HG03135 (cell line): ENCODE data around the gene TMTC2.
A peak's percentile ranks its signal among the peaks of the same experiment; 100 is the strongest.

Source experiments
- ATAC-seq: cut with Tn5 transposase; IDR thresholded peaks from one replicate; pipeline ENCODE4 v1.9.1; 2021; ENCODE audit warnings: mild to moderate bottlenecking, moderate library complexity; ENCODE audit not compliant: unreplicated experiment

TMTC2 gene

DNA sequence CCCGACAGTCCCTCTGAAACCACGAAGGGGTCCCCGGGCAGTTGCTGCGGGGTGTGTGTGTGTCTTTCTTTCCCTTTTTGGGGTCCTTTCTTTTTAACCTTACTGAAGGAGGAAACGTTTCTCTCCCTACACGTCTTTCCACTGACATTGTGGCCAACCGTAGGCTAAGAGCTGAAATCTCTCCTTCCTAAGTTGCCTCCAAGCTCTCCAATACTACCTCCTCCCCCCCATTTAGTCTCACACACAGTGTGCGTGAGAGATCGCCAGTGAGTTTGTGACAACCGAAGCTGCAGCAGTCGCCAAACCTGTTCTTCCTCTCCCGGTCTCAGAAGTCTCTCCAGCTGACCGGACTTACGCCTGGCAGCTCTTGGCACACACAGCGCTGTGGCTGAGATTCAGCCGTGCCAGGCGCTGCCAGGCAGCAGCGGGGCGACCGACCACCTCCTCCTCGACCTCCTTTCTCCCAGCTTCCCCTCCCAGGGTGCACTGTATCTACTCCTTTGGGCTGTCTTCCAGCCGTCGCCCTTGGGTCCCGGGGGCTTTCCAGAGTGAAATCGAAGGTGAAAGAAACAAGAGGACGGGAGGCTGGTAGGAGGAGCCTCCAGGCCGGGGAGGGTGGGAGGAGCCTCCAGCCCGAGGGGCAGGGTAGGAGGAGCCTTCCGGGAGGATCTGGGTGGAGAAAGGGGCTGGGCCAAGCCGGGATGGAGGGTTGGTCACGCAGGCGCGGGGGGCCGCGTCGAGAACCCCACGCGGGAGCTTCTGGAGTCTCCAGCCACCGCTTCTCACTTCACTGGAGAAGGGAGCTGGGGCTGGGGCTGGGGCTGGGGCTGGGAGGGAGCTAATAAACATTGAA is at the start of gene TMTC2:
Gene TMTC2 (plus strand): TSS at position 739 of the 853 bp plus-strand sequence.
- peak; percentile 83 for ATAC-seq

DNA sequence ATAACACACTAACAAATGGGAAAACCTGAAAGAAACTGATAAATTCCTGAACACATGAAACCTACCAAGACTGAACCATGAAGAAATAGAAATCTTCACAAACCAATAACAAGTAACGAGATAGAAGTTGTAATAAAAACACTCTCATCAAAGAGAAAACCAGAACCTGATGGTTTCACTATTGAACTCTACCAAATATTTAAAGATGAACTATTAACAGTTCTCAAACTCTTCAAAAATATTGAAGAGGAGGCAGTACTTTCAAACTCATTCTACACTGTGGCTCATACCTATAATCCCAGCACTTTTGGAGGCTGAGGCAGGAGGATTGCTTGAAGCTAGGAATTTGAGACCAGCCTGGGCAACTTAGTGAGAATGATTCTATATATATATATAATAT is 48.4 kb upstream of the TMTC2 start:
- ATAC-seq = no peak

DNA sequence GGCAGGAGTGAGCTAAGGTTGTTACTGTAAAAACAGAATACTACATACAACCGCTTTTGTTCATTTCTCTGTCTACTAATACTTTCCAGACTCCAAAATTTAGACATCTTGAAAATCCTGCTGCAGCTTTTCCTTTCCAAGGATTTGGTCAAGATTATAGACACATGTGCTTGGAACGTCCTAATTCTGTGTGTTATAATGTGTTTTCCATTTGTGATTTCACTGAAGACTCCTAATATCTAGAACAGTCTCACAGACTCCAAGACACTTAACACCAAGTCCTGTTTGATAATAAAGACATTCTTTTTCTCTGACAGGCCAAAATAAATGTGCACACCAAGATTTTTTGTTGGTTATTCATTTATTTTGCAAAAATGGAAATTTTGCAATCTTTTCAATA is 41.8 kb upstream of the TMTC2 start:
- ATAC-seq = no peak

- no peak for ATAC-seq
Observed at GRCh38 chr12:82645414-82645813, 41.3 kb upstream of the TMTC2 start.

DNA sequence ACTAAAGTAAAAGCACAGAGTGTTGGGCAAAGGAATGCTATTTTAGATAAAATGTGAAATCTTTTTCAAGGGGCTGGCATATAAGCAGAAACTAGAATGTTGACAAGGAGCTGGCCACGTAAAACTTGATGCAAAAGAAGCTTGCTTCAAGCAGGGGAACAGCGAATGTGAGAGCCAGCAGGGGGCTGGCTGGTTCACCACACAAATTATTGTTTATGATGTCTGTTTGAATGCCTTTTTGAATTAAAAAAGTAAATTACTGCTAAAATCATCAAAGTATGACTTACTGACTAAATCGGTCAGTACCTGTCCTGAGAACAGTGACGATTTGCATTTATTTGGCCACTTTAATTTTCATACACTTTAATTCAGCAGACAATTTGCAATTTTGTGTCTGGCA is 38.9 kb upstream of the TMTC2 start:
- ATAC-seq = no peak

- ATAC-seq = no peak
Observed at GRCh38 chr12:82648259-82648909, 38.3 kb upstream of the TMTC2 start.

- peak; percentile 81 for ATAC-seq
Observed at GRCh38 chr12:82650627-82651337, 35.9 kb upstream of the TMTC2 start.

- no peak for ATAC-seq
Observed at GRCh38 chr12:82651489-82651888, 35.2 kb upstream of the TMTC2 start.

GRCh38 chr12:82652071-82652470 is 34.6 kb upstream of the TMTC2 start:
- ATAC-seq = no peak

DNA sequence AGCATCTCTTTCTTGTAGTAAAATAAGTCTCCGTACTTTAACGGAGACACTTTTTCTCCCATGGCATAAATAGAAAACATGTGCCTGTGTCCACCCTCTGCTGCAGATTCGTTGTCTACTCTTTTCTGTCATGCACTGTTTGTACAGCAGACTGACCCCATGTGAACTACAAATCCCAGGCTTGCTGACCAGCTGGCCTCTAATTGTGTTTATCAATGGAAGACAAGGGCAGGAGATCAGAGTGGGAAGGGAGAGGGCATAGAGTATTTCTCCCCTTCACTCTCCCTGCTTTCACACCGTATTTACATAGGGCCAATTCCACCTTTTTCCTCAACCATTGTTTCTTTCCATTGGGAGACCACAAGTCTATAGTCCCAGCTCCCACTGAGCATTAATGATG is 31.0 kb upstream of the TMTC2 start:
- ATAC-seq = no peak

GRCh38 chr12:82659343-82660207 is 27.1 kb upstream of the TMTC2 start:
- ATAC-seq = no peak

GRCh38 chr12:82660541-82661325 is 26.0 kb upstream of the TMTC2 start:
- no peak for ATAC-seq

GRCh38 chr12:82663893-82664292 is 22.8 kb upstream of the TMTC2 start:
- ATAC-seq = no peak

GRCh38 chr12:82665142-82665923 is 21.4 kb upstream of the TMTC2 start:
- ATAC-seq = no peak

DNA sequence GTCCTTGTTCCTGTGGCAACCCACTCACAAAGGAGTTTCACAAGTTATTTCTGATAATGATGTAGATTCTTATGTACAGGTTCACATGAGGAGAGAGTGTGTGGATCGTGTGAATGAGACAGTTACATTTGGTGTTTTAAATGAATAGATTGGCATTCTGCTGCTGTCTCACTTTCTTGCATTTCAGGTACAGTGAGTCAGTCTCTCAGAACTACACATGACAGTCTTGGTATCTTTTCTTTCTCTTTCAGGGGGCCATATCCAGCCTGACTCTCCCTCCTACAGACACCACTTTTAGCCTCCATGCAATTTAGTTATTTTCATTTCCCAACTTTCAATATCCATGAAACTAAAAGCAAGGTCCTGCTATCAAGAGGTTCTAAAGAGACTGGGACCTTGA is 19.9 kb upstream of the TMTC2 start:
- ATAC-seq = no peak

- no peak for ATAC-seq
Observed at GRCh38 chr12:82671673-82672195, 15.0 kb upstream of the TMTC2 start.

GRCh38 chr12:82672811-82673495 is 13.8 kb upstream of the TMTC2 start:
- no peak for ATAC-seq

DNA sequence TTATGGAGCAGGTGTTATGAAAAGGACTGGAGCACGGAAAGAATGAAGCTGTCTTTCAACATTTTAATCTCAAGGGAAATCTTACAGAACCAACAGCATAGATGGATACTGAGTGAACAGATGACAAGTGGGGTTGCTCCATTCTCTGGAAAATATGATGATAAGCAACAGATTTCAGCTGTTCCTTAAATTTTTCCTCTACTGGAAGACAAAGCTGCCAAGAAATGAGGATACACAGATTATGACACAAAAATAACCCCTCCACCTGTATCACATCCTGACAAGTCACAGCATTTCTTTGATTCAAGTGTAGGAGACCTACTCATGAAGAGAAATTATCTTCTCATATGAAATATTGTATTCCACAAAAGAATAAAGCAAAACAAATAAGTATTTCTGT is 13.0 kb upstream of the TMTC2 start:
- no peak for ATAC-seq
